OCI-LY7 (cell line): ENCODE results near the gene TEX48. TPM values are rescaled to one million over a fixed set of nuclear protein-coding genes. Genes with fewer than 3 reads are reported as not detected.
A peak's percentile ranks its signal among the peaks of the same experiment; 100 is the strongest.

ENCODE experiments used
- Bru-seq: library from RNA; stranded (reverse); fragments of 400-500 nt; gene quantifications from one replicate; lab custom pipeline; 2021; lab: Mats Ljungman, UMichigan
- BruChase-seq, 2 experiments: library from RNA; stranded (reverse); fragments of 400-500 nt; gene quantifications; one replicate each; lab custom pipeline; 2021; lab: Mats Ljungman, UMichigan
- BruUV-seq: library from RNA; stranded (reverse); fragments of 400-500 nt; replicated peaks from 2 replicates; lab custom pipeline; 2021; lab: Mats Ljungman, UMichigan
- CTCF ChIA-PET: fragments of 300-600 bp; sonication (Branson Sonifier 250); formaldehyde crosslinking; loops from one replicate; lab custom pipeline; 2022; ENCODE audit warnings: antibody characterized with exemption; ENCODE audit not compliant: unreplicated experiment; lab: Charles Lee
- POLR2A ChIA-PET: fragments of 300-600 bp; sonication (Branson Sonifier 250); formaldehyde crosslinking; loops from one replicate; lab custom pipeline; 2022; ENCODE audit warnings: antibody characterized with exemption; lab: Charles Lee
- DNase-seq: peaks from one replicate; pipeline ENCODE4 v3.0.0-alpha.2; 2015; ENCODE audit warnings: low spot score
- H2AFZ ChIP-seq: fragments of 200-600 bp; sonication (generic), shearing (Covaris generic); 2 replicates; pipeline ENCODE4 v1.6.1; 2014; ENCODE audit warnings: mild to moderate bottlenecking, antibody characterized with exemption, low read length, moderate library complexity
- H3K27ac ChIP-seq: fragments of 200-600 bp; sonication (generic); 2 replicates; pipeline ENCODE4 v1.5.1; 2014; ENCODE audit warnings: mixed run types, low read depth, mild to moderate bottlenecking, moderate library complexity, low read length, inconsistent platforms; ENCODE audit not compliant: poor library complexity, severe bottlenecking
- H3K36me3 ChIP-seq: fragments of 200-600 bp; sonication (generic); 2 replicates; pipeline ENCODE4 v1.6.1; 2014; ENCODE audit warnings: mild to moderate bottlenecking, antibody characterized with exemption, low read length, moderate library complexity, mixed read lengths; ENCODE audit not compliant: insufficient read depth
- H3K4me1 ChIP-seq: fragments of 200-600 bp; sonication (generic); 2 replicates; pipeline ENCODE4 v1.5.1; 2014; ENCODE audit warnings: mild to moderate bottlenecking, low read length; ENCODE audit not compliant: insufficient read depth, poor library complexity, severe bottlenecking
- H3K4me2 ChIP-seq: fragments of 200-600 bp; sonication (generic); 2 replicates; pipeline ENCODE4 v1.6.1; 2014; ENCODE audit warnings: mild to moderate bottlenecking, low read length
- H3K4me3 ChIP-seq: fragments of 200-600 bp; sonication (generic); 2 replicates; pipeline ENCODE4 v1.5.1; 2014; ENCODE audit warnings: mild to moderate bottlenecking, low read depth, low read length; ENCODE audit not compliant: poor library complexity, severe bottlenecking
- H3K79me2 ChIP-seq: fragments of 200-600 bp; sonication (generic); 2 replicates; pipeline ENCODE4 v1.6.1; 2016; ENCODE audit warnings: low read depth, mild to moderate bottlenecking, low read length, moderate library complexity, mixed read lengths; ENCODE audit not compliant: insufficient read depth
- H3K9me2 ChIP-seq: fragments of 200-600 bp; sonication (generic); 2 replicates; pipeline ENCODE4 v1.6.1; 2016; ENCODE audit warnings: mild to moderate bottlenecking, low read length, mixed read lengths; ENCODE audit not compliant: insufficient read depth
- H3K9me3 ChIP-seq: fragments of 200-600 bp; sonication (generic); 2 replicates; pipeline ENCODE4 v1.6.1; 2014; ENCODE audit warnings: mild to moderate bottlenecking, mixed run types, low read length, mixed read lengths
- H4K20me1 ChIP-seq: fragments of 200-600 bp; sonication (generic); 2 replicates; pipeline ENCODE4 v1.6.1; 2014; ENCODE audit warnings: mild to moderate bottlenecking, antibody characterized with exemption, low read length, moderate library complexity, mixed read lengths; ENCODE audit not compliant: insufficient read depth
- CTCF ChIP-seq: fragments of 200-600 bp; sonication (generic); conservative IDR thresholded peaks from 2 replicates; pipeline ENCODE4 v1.5.1; 2014; ENCODE audit warnings: mild to moderate bottlenecking, antibody characterized with exemption, low read length, moderate library complexity, mixed read lengths
- EZH2phosphoT487 ChIP-seq: fragments of 200-600 bp; sonication (generic); IDR thresholded peaks from 2 replicates; pipeline ENCODE4 v1.6.1; 2018; ENCODE audit warnings: low read depth, borderline replicate concordance, mild to moderate bottlenecking, mixed run types, antibody characterized with exemption, low read length, moderate library complexity, mixed read lengths
- intact Hi-C: fragments of 100-400 bp; cut with micrococcal nuclease; formaldehyde crosslinking; loops from one replicate; pipeline ENCODE4 v1.10.0; 2022; ENCODE audit not compliant: unreplicated experiment
- long read RNA-seq: library from polyadenylated mRNA; stranded (forward); transcript quantifications from one replicate; pipeline ENCODE4 v2.0.0, GENCODE V29; 2022
- total RNA-seq, 2 experiments: library from RNA; depleted of rRNA in 1 of 2; stranded (reverse); fragments of >200 nt in 1 of 2; shearing (Covaris generic) in 1 of 2; gene quantifications; 2 replicates each; pipeline ENCODE4 v1.2.3, GENCODE V29; 2014 to 2022

The TEX48 gene
- total RNA-seq (2014; rRNA removed; shearing (Covaris generic)) (not detected in 2 replicates), total RNA-seq (2022) (not detected in 2 replicates), Bru-seq, nascent RNA (percentile 13 among the genes with signal in this experiment), BruChase-seq, experiment 1, labeled RNA remaining after a 6-hour chase (not detected), BruChase-seq, experiment 2, labeled RNA remaining after a 2-hour chase (percentile 11 among the genes with signal in this experiment)
- long read RNA-seq, result 0 reads

GRCh38 chr9:114681594-114682332, at the start of gene TEX48:
TSS of gene TEX48 (minus strand) at chr9:114682192. CDS start at chr9:114671723, 10,469 bp downstream.
- Histone ChIP-seq H3K79me2 (no peaks in the 10 kb centered on the region), H3K9me2 (no peaks in the 10 kb centered on the region), H3K4me3 (no peak within 1 kb of the TSS), H4K20me1 (no peaks in the 10 kb centered on the region), H3K27ac (no peak within 1 kb of the TSS), H3K4me1 (peaks cover 4% of the 10 kb centered on the region), H3K9me3 (no peaks in the 10 kb centered on the region), H2AFZ (peak within 1 kb of the TSS; percentile 39; the same call in 1 of the 2 replicates), H3K4me2 (0 out of 2 replicates have a peak within 1 kb of the TSS, but pooled peaks have one; percentile 10), H3K36me3 (no peaks in the 10 kb centered on the region)
- BruUV-seq, result no TSS peak
- ChIA-PET POLR2A (interaction anchor here (0.7 kb wide), 1 partner anchor 89 kb away, joined by 8 read pairs; no protein-coding TSS in a partner anchor), CTCF (interaction anchor here (0.7 to 1.3 kb wide), 3 partner anchors 179 to 335 kb away, joined by 3 to 4 read pairs (median 3); no protein-coding TSS in a partner anchor)
- intact Hi-C loops, result loop anchor here (1.0 to 5.0 kb wide), 5 partner anchors 58 to 841 kb away; no protein-coding TSS in a partner anchor
- peak; percentile 74 for DNase-seq
- TF ChIP-seq CTCF, result peak; percentile 84
- no peak for TF ChIP-seq EZH2phosphoT487

- Histone ChIP-seq H3K36me3 (no peaks in the 10 kb centered on the region), H3K79me2 (no peaks in the 10 kb centered on the region), H3K4me1 (peaks cover under 1% of the 10 kb centered on the region), H3K27ac (no peak overlapping the region), H3K9me3 (0 out of 2 replicates have a peak, but pooled peaks cover 4% of the 10 kb centered on the region), H3K4me2 (no peak overlapping the region), H3K4me3 (no peak overlapping the region), H3K9me2 (no peaks in the 10 kb centered on the region), H4K20me1 (no peaks in the 10 kb centered on the region), H2AFZ (no peak overlapping the region)
- no peak for TF ChIP-seq EZH2phosphoT487
- TF ChIP-seq CTCF, result no peak
- intact Hi-C loops, result no loop called here
- BruUV-seq, result no TSS peak
- CTCF ChIA-PET, result no interaction called here
- DNase-seq, result no peak
- POLR2A ChIA-PET, result no interaction called here
Measured at GRCh38 chr9:114731701-114732100, 49.7 kb upstream of the TEX48 start.
